OCI-LY3 (cell line): ENCODE measurements around the gene SSR1.

Experiments
- CTCF ChIP-seq: fragments of 200-600, 300-600 bp; sonication (generic); IDR thresholded peaks from 2 replicates; pipeline ENCODE4 v1.5.1; 2014; ENCODE audit warnings: antibody characterized with exemption, low read length, low read depth
- EZH2phosphoT487 ChIP-seq: fragments of 200-600 bp; shearing (Covaris generic); IDR thresholded peaks from 2 replicates; pipeline ENCODE4 v1.6.1; 2018; ENCODE audit warnings: antibody characterized with exemption, mixed run types, low read depth

GRCh38 chr6:7276199-7276524 is 36.8 kb downstream of the SSR1 start:
- no peak for TF ChIP-seq CTCF
- TF ChIP-seq EZH2phosphoT487 = no peak
